NCI-H1417 (cell line): ENCODE results near the gene ASPG.
A peak's percentile ranks its signal among the peaks of the same experiment; 100 is the strongest.

ENCODE experiments used
- DNase-seq, 3 experiments: peaks; one replicate each; lab custom pipeline; 2025; lab: John Stamatoyannopoulos, UW

The ASPG gene

DNA sequence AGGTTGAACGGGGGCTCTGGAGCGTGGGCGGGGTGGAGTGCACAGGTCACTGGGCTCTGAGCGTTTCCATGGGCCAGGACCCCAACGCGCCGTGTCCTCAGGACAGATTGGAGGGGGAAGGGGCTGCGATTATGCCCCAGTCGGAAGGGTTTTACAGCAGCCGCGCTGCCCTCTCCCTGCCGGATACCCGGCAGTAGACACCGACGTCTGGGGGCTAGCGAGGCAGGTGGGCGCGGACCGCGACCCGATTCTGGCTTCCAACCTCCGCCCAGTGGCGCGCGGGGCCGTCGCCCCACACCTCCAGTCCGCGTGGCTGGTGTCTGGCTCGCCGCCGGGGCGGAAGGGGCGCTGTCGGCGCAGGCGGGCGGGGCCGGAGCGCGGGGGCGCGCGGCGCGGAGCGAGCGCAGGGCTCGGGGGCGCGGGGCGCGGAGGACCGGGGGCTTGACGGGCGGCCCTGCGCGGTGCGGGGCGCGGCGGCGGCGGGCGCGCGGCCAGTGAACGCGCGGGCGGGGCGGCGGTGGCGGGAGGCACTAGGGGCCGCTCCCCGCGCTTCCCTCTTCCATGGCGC lies 50.5 kb downstream of the ASPG start:
- no peak for DNase-seq

DNA sequence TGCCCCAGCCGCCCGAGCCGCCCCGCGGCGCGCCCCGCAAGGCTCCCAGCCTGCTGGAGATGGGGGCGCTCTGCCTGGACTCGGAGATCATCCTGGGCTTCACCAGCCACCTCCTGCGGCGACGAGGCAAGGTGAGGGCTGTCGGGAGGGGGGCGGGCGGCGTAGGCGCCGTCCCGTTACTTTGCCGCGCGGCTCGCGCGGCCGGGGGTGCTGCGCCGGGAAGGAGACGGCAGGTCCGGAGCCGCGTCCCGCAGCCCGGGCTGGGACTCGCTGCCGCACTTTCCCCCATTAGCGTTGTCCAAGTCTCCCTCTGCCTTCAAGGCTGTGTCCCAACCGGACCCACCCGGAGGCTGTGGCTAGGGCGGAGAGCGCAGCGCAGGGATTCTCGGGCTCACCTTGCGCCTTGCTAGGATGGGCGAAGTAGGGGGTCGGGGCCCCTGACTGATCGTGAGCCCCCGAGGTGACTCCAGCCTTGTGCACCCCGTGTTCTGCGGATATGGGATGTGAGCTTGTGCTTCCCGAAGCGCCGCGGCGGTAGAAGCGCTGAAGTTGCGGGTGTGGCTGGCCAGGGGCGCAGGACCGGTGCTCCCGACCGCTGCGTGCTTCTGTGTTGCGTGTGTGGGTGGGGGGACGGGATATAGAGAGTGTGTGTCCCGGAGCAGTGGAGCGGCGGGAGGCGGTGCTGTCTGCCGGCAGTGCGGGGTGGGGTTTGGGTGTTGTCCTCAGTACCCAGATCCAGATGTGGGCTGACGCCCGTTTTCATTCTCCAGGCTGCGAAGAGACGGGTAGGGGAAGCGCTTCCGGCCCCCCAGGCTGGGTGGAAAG lies 51.2 kb downstream of the ASPG start:
- DNase-seq, result no peak

- peak; percentile 73 to 83 (median 74) for DNase-seq
These were observed 52.0 kb downstream of the ASPG start for GRCh38 chr14:104137297-104138097.

GRCh38 chr14:104138098-104138717 lies 52.7 kb downstream of the ASPG start, which contains the start of gene KIF26A:
TSS of gene KIF26A (plus strand) at chr14:104138587. CDS start at chr14:104138723, 136 bp downstream.
- peak; percentile 63 to 88 (median 84) for DNase-seq

- DNase-seq, result peak in 1 of 3 experiments; percentile 44
These were observed 53.4 kb downstream of the ASPG start for GRCh38 chr14:104138718-104139459.

DNA sequence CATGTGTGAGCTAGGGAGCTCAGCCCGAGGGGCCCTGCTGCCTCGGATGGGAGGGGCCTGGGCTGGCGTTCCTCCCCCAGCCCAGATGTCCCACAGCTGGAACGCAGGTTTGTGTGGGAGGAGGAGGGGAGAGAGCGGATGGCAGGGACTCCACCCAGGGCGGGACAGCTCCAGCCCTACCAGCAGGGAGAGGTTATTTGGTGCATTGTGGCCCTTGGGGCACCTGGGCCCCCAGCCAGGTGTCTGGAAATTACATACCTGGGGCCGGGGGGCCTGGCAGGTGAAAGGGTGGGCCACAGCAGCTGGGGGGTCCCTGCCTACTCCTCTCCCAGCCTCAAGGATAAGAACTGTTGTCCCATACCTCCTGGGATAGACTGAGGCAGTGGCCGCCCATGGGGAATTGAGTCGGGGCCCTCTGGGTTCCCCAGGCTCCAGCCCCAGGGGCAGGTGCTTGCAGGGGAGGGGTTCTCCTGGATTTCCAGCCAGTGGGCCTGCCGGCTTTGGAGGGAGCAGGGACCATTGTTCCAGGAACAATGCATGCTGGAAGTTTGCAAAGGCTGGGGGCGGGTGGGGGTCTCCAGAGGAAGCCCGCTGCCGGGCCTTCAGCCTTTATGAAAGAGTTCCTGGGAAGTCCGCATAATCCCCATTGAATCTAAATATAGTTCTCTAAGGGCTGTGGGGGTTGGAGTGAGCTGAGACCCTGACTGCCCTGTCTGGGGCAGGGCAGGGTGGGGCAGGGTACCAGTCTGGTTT lies 54.1 kb downstream of the ASPG start:
- DNase-seq, result no peak

GRCh38 chr14:104140213-104140462 lies 54.6 kb downstream of the ASPG start:
- DNase-seq, result no peak

DNA sequence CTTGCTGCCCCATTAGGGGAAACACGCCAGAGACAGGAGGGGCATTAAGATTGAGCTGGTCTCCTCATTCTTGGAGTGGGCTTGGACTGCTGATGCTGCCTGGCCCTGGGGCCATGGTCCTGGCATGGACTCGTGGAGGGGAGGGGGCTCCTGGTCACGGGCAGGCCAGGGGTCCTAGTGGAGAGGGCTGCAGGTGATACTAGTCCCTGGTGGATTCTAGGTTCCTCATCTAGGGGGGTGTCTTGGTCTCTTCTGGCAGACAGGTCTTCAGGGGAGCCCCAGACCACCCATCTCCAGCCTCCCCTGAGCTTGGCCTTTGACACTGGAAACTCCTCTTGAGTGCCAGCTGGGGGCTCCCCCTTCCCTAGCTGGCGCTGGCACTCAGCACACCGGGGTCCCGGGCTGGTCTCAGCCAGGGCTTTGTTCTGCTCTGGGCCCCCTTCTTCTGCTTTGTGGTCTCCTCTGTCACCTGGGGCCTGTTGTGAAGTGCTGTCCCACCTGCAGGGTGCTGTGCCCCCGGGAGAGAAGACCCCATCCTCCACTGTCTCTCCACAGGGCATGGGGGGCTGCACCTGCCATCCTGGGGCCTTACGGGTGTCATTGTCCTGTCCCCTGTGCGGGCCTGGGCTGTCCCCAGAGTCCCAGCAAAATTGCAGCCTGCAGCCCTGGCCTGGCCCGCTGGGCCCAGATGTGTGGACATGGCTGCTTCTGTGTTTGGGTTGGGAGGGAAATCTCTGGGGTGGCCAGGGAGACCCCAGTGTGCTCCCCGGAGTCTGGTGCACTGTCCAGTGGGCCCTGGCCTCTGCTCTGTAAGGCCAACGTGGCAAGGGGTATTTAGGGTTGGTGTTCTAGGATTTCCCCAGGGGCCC lies 55.2 kb downstream of the ASPG start:
- DNase-seq, result no peak

DNA sequence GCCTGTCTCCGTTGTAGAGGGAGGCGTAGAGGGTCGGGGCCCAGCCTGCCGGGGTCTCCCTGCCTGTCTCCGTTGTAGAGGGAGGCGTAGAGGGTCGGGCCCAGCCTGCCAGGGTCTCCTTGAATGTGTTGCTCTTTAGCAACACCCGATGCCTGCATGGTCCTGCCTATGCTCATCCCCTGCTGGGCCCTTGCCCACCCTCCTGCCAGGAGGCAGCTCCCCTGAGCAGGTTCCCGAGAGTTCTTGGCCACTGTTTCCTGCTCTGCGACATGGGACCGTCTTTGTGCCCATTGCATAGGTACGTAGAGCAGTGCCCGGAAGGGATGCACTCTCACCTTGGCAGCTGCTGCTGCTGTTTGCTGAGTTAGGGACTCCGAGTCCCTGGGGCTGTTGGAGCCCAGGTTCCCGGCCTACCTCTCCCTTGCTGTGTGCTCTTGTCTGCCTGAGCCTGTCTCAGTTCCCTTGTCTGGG lies 56.2 kb downstream of the ASPG start:
- no peak for DNase-seq

DNA sequence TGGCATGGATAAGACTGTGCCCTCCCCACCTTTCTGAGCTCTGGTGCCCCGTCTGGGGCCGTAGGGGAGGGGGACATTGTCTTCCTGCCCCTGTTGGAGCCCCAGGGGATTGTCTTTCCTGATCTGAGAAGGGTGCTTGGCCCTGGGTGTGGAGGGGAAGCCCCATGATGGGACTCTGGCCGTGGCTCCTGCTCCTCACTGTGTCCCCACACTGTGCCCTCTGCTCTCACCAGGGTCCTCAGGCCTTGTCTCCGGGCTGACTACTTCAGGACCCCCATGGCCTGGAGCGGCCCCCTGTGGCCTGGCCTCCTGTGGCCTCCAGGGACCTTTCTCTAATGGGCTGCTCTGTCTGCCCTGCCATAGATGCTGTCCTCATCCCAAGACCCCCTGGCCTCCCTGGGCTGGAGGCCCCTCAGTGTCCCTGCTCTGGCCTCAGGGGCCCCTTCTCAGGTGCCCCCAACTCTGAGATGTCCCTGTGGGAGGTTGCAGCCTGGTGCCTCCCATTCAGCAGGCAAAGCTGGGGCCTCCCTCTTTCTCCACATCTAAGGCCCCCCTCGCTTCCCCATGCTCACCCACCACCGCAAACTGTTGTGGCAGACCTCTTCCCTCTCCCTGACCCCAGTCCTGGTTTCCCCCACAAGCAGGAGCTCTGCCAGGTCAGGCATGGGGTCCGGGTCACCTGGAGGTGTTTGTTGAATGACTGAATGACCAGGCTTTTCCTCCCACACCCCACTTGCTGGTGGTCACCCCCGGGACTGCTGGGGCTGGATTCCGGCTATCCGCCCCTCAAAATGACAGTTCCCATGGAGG lies 56.8 kb downstream of the ASPG start:
- no peak for DNase-seq

GRCh38 chr14:104142946-104143470 lies 57.5 kb downstream of the ASPG start:
- DNase-seq, result no peak

GRCh38 chr14:104143521-104144452 lies 58.3 kb downstream of the ASPG start:
- DNase-seq, result no peak

- DNase-seq, result no peak
These were observed 58.9 kb downstream of the ASPG start for GRCh38 chr14:104144453-104144790.

DNA sequence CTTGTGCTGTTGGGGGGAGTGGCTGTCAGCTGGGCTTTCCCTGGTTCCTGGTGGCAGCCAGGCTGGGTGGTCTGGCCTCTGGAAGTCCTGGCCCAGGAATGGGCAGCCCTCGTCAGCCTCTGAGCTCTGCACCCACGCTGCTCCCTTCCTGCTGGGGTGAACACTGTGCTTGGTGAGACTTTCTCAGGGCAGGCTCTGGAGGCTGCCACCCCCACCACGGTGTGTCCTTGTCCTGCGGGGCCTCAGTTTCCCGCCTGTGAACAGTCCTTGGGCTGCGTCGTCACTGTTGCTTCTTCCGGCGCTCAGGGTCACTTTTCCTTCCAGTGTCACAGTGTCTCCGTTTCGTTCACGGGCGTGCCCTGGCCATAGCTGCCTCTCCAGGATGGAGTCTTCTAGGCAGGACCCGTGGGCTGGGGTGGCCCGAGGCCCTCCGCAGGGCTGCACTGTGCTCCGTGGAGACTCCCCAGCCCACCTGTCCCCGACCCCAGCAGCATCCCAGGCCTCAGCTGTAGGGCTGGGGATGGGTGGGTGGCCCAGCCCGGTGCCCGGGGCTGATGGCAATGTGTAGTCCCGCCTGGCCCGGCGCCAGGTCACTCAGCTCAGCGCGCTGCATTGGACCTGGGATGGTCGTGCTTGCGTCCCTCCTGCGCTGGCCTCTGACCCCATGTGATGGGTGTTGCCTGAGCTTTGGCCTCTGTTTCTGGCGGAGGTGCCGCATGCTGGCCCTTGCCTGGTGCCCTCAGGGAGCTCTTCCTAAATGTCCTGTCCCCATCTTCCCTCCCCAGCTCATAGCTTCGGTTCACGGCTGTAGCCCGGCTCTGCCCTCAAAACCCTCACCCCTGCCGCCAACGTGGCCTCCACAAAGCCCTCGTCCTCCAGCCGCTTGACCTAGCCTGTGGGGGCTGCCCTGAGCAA lies 59.7 kb downstream of the ASPG start:
- DNase-seq, result no peak

GRCh38 chr14:104145826-104146601 lies 60.5 kb downstream of the ASPG start:
- no peak for DNase-seq
